HG03439 (cell line): Measurements from ENCODE around the gene AP3S1.
A peak's percentile ranks its signal among the peaks of the same experiment; 100 is the strongest.
"Not testable (repeated sequence)": the region's sequence is repeated elsewhere in the genome, so short reads cannot be mapped to it uniquely, and the experiment has no call there.

Experiments used
- ATAC-seq: cut with Tn5 transposase; IDR thresholded peaks from one replicate; pipeline ENCODE4 v1.9.1; 2021; ENCODE audit warnings: mild to moderate bottlenecking, moderate library complexity; ENCODE audit not compliant: unreplicated experiment

AP3S1 gene

GRCh38 chr5:115820846-115821245, 20.9 kb upstream of the AP3S1 start:
- no peak for ATAC-seq

- not testable (repeated sequence) for ATAC-seq
These were observed 16.8 kb upstream of the AP3S1 start for GRCh38 chr5:115824983-115825382.

DNA sequence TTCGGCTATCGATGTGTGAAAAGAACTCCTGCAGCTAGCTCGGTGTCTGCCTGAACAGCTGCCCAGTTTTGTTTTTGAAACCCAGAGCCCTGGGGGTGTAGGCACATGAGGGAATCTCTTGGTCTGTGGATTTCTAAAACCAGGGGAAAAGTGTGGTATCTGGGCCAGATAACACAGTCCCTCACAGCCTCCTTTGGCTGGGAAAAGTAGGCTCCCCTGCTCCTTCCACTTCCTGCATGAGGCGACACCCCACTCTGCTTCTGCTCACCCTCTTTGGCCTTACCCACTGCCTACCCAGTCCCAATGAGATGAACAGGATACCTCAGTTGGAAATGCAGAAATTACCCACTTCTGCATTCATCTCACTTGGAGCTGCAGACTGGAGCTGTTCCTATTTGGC, 15.8 kb upstream of the AP3S1 start:
- ATAC-seq = no peak

- no peak for ATAC-seq
These were observed 11.8 kb upstream of the AP3S1 start for GRCh38 chr5:115829913-115830312.

- ATAC-seq = peak; percentile 82
These were observed 10.5 kb upstream of the AP3S1 start for GRCh38 chr5:115831163-115831768.

- no peak for ATAC-seq
These were observed 6.3 kb upstream of the AP3S1 start for GRCh38 chr5:115835481-115835880.

- ATAC-seq = no peak
These were observed 2.7 kb upstream of the AP3S1 start for GRCh38 chr5:115838885-115839518.

DNA sequence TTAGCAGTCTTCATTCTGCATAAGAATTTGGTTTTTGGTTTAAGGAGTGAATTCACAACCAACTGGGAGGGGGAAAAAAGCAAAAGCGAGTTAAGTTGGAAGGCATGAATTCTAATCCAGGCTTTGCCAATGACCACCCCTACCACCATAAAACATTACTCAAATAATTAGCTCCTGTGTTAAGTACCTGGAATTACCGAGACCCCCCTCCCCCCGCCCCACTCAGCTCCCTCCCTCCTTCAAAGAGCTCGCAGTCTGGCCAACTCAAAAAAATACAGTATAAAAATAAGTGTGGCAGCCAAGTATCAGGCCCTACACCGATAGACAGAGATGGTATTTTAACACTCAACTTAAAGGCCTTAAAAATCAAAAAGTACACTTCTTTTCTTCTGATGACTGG, 862 bp upstream of the AP3S1 start:
- ATAC-seq = no peak

GRCh38 chr5:115842089-115842935, 577 bp downstream of the AP3S1 start:
- peak; percentile 42 for ATAC-seq

GRCh38 chr5:115842952-115843351, 1.2 kb downstream of the AP3S1 start:
- ATAC-seq = no peak

DNA sequence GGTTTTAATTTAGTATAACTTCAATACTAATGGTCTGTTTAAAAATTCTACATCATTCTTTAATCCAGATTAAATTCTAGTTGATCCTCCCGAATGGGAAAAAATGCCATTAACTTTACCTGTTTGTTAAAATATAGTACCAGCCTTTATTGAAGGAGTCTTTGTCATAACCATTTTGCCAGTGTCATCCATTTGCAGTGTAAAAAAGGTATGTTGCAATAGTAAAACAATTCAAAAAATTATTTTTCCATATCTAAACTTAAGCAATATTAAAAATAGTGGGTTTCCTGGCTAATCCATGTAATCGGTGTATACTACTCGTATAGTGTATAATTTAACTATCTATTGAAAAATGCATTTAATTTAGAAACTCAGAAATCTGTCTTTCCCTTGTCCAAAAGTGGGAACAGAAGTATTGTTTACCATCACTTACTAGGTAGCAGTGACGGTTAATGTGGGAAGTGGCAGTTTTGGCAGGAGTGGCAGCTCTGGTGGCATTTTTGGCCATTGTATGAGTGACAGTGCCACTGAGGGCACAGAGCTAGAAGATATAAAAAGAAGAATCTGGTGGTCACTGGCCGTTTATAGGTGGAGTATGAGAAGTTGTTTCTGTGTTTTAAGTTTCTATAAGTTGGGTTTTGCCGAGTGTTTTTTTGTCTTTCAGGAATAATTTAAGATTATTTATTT, 1.9 kb downstream of the AP3S1 start:
- no peak for ATAC-seq

GRCh38 chr5:115844321-115844817, 2.6 kb downstream of the AP3S1 start:
- ATAC-seq = no peak

DNA sequence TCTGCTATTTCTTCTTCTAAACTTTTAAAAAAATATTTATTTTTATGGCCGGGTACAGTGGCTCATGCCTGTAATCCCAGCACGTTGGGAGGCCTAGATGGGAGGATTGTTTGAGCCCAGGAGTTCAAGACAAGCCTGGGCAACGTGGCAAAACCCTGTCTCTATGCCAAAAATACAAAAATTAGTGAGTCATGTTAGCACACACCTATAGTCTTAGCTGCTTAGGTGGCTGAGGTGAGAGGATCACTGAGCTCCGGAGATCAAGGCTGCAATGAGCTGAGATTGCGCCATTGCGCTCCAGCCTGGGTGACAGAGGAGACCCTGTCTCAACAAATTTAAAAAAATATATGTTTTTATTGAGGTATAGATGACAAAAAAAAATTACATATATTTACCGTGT, 5.6 kb downstream of the AP3S1 start:
- ATAC-seq = no peak

- ATAC-seq = no peak
These were observed 7.6 kb downstream of the AP3S1 start for GRCh38 chr5:115849258-115849798.

DNA sequence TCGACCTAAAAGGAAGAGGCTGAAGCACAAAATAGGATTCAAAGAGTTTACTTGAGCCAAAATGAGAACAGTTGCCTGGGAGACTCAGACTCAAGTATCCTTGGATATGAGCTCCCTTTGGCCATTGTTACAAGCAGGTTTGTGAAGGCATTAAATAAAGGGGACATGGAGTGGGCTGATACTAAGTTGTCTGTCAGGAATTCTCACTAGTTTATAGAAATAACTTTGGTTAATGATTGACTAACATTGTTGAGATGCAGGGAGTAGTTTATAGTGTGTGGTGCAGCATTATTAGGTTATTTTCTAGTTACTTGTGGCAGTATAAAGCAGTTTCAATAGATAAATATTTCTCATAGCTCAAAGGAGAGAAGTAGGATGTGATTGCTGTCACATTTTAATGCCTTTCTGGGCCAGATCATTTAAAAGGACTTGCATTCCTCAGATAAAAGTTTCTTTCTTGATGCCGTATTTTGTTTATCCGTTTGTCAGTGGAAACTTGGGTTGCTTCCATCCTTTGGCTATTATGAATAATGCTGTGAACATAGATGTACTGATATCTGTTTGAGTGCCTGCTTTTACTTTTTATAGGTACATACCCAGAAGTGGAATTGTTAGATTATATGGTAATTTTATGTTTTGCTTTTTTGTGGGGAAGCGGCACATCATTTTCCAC, 9.1 kb downstream of the AP3S1 start:
- ATAC-seq = no peak

DNA sequence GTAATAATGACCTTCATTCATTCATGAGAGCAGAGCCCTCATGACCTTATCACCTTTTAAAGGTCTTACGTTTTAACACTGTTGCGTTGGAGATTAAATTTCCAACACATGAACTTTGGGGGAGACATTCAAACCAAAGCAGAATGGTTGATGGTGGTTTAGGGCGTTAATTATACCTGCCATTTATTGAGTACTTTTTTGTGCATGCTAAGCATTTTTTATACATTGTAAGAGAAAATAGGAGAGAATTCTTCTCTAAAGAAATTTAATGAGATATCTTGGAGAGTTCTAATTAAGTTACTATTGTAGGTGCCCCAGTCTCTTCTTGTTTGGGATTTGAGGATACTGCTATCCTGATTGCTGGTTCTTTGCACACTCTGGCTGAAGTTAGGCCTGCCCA, 12.4 kb downstream of the AP3S1 start:
- no peak for ATAC-seq

- ATAC-seq = no peak
These were observed 14.2 kb downstream of the AP3S1 start for GRCh38 chr5:115855959-115856358.

- ATAC-seq = no peak
These were observed 15.3 kb downstream of the AP3S1 start for GRCh38 chr5:115857057-115857479.

DNA sequence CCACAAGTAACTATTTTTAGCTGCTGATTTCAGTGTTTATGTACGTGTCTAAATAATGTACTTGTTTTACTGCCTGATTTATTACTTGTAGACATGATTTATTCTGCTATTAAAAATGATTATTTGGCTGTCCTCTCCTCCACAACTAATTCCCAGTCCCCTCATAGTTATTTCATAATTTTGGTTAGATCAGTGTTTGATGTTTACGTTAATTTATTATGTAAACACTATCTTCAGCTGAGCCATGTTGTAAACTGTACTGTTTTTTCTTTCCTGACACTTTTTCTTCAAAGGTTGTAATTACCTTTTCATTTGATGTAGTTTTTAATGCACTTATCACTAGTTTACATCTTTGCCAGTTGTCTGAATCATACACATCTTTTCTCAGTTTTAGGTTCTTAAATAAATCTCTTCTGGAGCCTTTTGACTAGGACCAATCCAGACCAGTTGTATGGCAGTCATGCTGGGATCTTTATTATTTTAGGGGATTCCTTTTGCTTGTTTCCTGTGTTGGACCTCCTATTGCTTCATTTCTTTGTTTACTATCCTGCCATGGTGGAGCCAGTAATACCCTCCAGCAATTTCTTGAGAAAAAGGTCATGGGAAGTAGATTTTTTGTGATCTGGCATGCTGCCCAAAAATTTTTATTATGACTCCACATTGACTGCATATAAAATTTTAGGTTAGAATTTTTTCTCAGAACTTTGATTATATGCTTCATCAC, 16.1 kb downstream of the AP3S1 start:
- ATAC-seq = no peak

- no peak for ATAC-seq
These were observed 16.7 kb downstream of the AP3S1 start for GRCh38 chr5:115858396-115858795.
